ENCODE measurements around the gene DLK1.

Gene DLK1

GRCh38 chr14:100694579-100695422 is 31.9 kb upstream of the DLK1 start:
- DNase-seq, result no peak

GRCh38 chr14:100695423-100695738 is 31.3 kb upstream of the DLK1 start:
- DNase-seq, result no peak

- no peak for DNase-seq
These were observed 30.7 kb upstream of the DLK1 start for GRCh38 chr14:100696008-100696407.

- no peak for DNase-seq
These were observed 30.1 kb upstream of the DLK1 start for GRCh38 chr14:100696590-100696989.

GRCh38 chr14:100698066-100698465 is 28.6 kb upstream of the DLK1 start:
- no peak for DNase-seq

- no peak for DNase-seq
These were observed 27.8 kb upstream of the DLK1 start for GRCh38 chr14:100698666-100699448.

GRCh38 chr14:100701314-100701713 is 25.4 kb upstream of the DLK1 start:
- DNase-seq, result no peak

- DNase-seq, result no peak
These were observed 24.1 kb upstream of the DLK1 start for GRCh38 chr14:100702590-100702989.

- no peak for DNase-seq
These were observed 23.1 kb upstream of the DLK1 start for GRCh38 chr14:100703386-100704220.

GRCh38 chr14:100706200-100706599 is 20.5 kb upstream of the DLK1 start:
- no peak for DNase-seq

- no peak for DNase-seq
These were observed 19.8 kb upstream of the DLK1 start for GRCh38 chr14:100706860-100707259.

- no peak for DNase-seq
These were observed 18.0 kb upstream of the DLK1 start for GRCh38 chr14:100708425-100709288.

GRCh38 chr14:100709289-100710284 is 17.1 kb upstream of the DLK1 start:
- DNase-seq, result no peak

GRCh38 chr14:100710391-100710790 is 16.3 kb upstream of the DLK1 start:
- no peak for DNase-seq

- no peak for DNase-seq
These were observed 15.7 kb upstream of the DLK1 start for GRCh38 chr14:100710826-100711462.

GRCh38 chr14:100711493-100711892 is 15.2 kb upstream of the DLK1 start:
- DNase-seq, result no peak

- no peak for DNase-seq
These were observed 14.2 kb upstream of the DLK1 start for GRCh38 chr14:100712490-100712889.

- DNase-seq, result no peak
These were observed 13.0 kb upstream of the DLK1 start for GRCh38 chr14:100713705-100714104.

GRCh38 chr14:100714258-100714892 is 12.3 kb upstream of the DLK1 start:
- DNase-seq, result no peak

- no peak for DNase-seq
These were observed 11.4 kb upstream of the DLK1 start for GRCh38 chr14:100715332-100715731.

Data from stimulated activated CD4-positive, alpha-beta T cell treated with anti-CD3 and anti-CD28 coated beads, Interleukin-4, amount 100 ng/mL, for 1 hour (primary cell).